ENCODE data around the gene KPNA3. TPM values are rescaled to one million over a fixed set of nuclear protein-coding genes. Genes with fewer than 3 reads are reported as not detected.

Gene KPNA3
- total RNA-seq, 1 experiment from 2014 or later = 36.8 TPM

DNA sequence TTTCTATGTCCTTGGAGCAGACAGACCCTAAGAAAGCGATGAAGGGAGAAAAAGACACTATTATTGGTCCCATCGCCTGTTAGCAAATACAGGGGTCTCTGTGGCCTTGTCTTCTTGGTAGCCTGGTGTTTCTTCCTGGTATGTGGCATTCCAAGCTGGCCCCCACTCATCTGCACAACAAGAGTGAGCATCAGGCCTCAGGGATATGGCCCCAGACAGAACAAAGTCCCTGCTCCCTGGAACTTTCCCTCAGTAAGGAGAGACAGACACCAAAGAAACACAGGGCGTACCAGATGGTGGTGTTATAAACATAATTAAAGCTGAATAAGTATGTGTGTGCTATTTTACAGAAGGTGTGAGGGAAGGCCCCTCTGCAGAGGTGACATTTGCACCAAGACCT lies 48.2 kb upstream of the KPNA3 start:
- Histone ChIP-seq H3K9me3 (ENCODE audit: control insufficient read depth, insufficient read depth, low read depth, low read length) (no peaks in the 10 kb centered on the region), H3K36me3 (ENCODE audit: control insufficient read depth, insufficient read depth, low read length) (no peaks in the 10 kb centered on the region), H3K4me1 (ENCODE audit: control insufficient read depth, insufficient read depth, low read length) (no peaks in the 10 kb centered on the region), H3K4me3 (ENCODE audit: low read depth in 2 of 2, low read length in 2 of 2) (no peak overlapping the region), H3K27ac (ENCODE audit: low read length) (no peak overlapping the region), H3K27me3 (ENCODE audit: control insufficient read depth, insufficient read depth, low read length) (no peaks in the 10 kb centered on the region)
- POLR2A ChIA-PET = no interaction called here
- CTCF ChIA-PET = no interaction called here
- BruUV-seq (replicated peaks) = no TSS peak
- in situ Hi-C loops (cut with HindIII; ENCODE audit: low pct_unique_long_range_greater_than_20kb, low sequenced_read_pairs) (no loop called here), intact Hi-C loops (cut with micrococcal nuclease; ENCODE audit: unreplicated experiment) (no loop called here)
- ATAC-seq (no peak), DNase-seq (ENCODE audit: low read depth, low spot score) (no peak)
- TF ChIP-seq REST (IDR thresholded peaks at IDR 0.05; ENCODE audit: insufficient read depth in 1 of 2, low read depth in 2 of 2, low read length in 1 of 2) (no peak), POLR2AphosphoS5 (IDR thresholded peaks at IDR 0.05; ENCODE audit: low read depth, low read length) (no peak), CTCF (IDR thresholded peaks at IDR 0.05) (no peak), SIN3A (IDR thresholded peaks at IDR 0.05; ENCODE audit: borderline replicate concordance, insufficient read depth, low read depth, low read length) (no peak), TCF7L2 (IDR thresholded peaks at IDR 0.05; ENCODE audit: low read depth, low read length) (no peak)

DNA sequence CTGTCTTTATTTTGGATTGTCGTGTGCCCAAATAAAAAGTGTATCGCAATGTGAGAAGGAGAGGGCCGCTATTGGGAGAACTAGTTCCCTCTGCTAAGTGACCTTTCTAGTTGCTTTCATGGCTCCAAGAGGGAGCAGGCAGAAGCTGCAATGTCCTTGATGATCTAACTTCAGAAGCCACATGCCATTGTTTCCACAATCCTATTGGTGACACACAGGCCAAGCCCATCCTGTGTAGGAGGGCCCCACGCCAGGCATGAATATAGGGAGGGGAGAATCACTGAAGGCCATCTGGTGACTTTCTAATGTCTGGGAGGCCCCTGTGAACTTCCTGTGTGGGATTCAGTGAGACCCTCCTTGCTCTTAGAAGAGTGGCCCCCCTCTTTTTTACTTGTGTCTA lies 47.8 kb upstream of the KPNA3 start:
- in situ Hi-C loops (cut with HindIII; ENCODE audit: low pct_unique_long_range_greater_than_20kb, low sequenced_read_pairs) = no loop called here
- ChIA-PET POLR2A (no interaction called here), CTCF (no interaction called here)
- Histone ChIP-seq H3K27ac (ENCODE audit: low read length) (no peak overlapping the region), H3K4me3 (ENCODE audit: low read depth in 2 of 2, low read length in 2 of 2) (no peak overlapping the region), H3K27me3 (ENCODE audit: control insufficient read depth, insufficient read depth, low read length) (no peaks in the 10 kb centered on the region), H3K4me1 (ENCODE audit: control insufficient read depth, insufficient read depth, low read length) (no peaks in the 10 kb centered on the region), H3K9me3 (ENCODE audit: control insufficient read depth, insufficient read depth, low read depth, low read length) (no peaks in the 10 kb centered on the region), H3K36me3 (ENCODE audit: control insufficient read depth, insufficient read depth, low read length) (no peaks in the 10 kb centered on the region)
- BruUV-seq (replicated peaks) = no TSS peak
- no peak for DNase-seq (ENCODE audit: low read depth, low spot score)
- ATAC-seq = no peak
- intact Hi-C loops (cut with micrococcal nuclease; ENCODE audit: unreplicated experiment) = no loop called here
- TF ChIP-seq CTCF (IDR thresholded peaks at IDR 0.05) (no peak), POLR2AphosphoS5 (IDR thresholded peaks at IDR 0.05; ENCODE audit: low read depth, low read length) (no peak), TCF7L2 (IDR thresholded peaks at IDR 0.05; ENCODE audit: low read depth, low read length) (no peak), REST (IDR thresholded peaks at IDR 0.05; ENCODE audit: insufficient read depth in 1 of 2, low read depth in 2 of 2, low read length in 1 of 2) (no peak), SIN3A (IDR thresholded peaks at IDR 0.05; ENCODE audit: borderline replicate concordance, insufficient read depth, low read depth, low read length) (no peak)

Data from Panc1 (cell line).